Stimulated activated naive CD8-positive, alpha-beta T cell treated with anti-CD3 and anti-CD28 coated beads, Interleukin-15, Interleukin-2, amounts not matched to agents 100 ng/mL and 50 ng/mL, for 24 hours (primary cell): ENCODE data around the gene PRSS53.
"Not testable (repeated sequence)": the region's sequence is repeated elsewhere in the genome, so short reads cannot be mapped to it uniquely, and the experiment has no call there.

ENCODE experiments used
- H3K27ac Mint-ChIP-seq: one replicate; pipeline ENCODE4 v1.8.0; 2021; ENCODE audit warnings: mild to moderate bottlenecking, mixed read lengths
- H3K27me3 Mint-ChIP-seq: one replicate; pipeline ENCODE4 v1.8.0; 2021; ENCODE audit warnings: mixed read lengths
- H3K36me3 Mint-ChIP-seq: one replicate; pipeline ENCODE4 v1.8.0; 2021; ENCODE audit warnings: low read depth, mixed read lengths
- H3K4me1 Mint-ChIP-seq: one replicate; pipeline ENCODE4 v1.8.0; 2021; ENCODE audit warnings: low read depth, mixed read lengths
- H3K4me3 Mint-ChIP-seq: one replicate; pipeline ENCODE4 v1.8.0; 2021; ENCODE audit warnings: mild to moderate bottlenecking, mixed read lengths
- H3K9me3 Mint-ChIP-seq: one replicate; pipeline ENCODE4 v1.8.0; 2021; ENCODE audit warnings: mixed read lengths

The PRSS53 gene

DNA sequence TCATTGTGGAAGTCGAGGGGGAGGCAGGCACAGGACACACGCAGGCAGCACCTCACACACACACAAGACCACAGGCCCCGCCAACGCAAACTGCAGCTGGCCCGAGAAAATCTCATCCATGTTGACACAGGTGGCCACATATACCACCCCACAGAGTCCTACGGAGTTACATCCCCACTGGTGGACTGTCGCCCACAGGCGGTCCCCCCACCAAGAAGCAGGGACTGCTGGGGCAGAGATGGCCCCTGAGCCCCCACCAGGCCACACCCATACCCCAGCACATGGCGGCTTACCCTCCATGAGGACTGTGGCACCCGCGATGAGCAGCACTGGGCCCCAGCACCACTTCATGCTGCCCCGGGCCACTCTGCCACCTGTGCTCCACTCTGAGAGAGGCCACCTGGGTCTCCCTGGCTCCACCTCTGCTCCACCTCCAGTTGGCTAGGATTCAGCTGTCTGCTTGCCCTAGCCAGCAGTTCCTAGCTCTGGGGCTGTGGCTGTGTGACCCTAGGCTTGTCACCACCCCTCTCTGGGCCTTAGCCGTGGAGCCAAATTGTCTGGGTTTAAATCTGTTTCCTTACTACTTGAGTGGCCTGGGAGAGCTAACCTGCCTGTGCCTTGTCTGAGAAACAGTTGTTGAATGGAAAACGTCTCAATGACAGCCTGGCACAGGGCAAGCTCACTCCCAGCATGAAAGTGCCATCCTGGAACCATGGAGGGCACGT, at the start of gene PRSS53:
Gene PRSS53 (minus strand): TSS at position 485 of the 725 bp plus-strand sequence. CDS start 134 bp downstream, at position 351.
- no peaks in the 10 kb centered on the region for H3K9me3 Mint-ChIP-seq
- H3K27ac Mint-ChIP-seq, result no peak within 1 kb of the TSS
- H3K4me1 Mint-ChIP-seq, result peaks cover 5% of the 10 kb centered on the region
- H3K36me3 Mint-ChIP-seq, result peaks cover 15% of the 10 kb centered on the region
- H3K27me3 Mint-ChIP-seq, result no peaks in the 10 kb centered on the region
- no peak within 1 kb of the TSS for H3K4me3 Mint-ChIP-seq

DNA sequence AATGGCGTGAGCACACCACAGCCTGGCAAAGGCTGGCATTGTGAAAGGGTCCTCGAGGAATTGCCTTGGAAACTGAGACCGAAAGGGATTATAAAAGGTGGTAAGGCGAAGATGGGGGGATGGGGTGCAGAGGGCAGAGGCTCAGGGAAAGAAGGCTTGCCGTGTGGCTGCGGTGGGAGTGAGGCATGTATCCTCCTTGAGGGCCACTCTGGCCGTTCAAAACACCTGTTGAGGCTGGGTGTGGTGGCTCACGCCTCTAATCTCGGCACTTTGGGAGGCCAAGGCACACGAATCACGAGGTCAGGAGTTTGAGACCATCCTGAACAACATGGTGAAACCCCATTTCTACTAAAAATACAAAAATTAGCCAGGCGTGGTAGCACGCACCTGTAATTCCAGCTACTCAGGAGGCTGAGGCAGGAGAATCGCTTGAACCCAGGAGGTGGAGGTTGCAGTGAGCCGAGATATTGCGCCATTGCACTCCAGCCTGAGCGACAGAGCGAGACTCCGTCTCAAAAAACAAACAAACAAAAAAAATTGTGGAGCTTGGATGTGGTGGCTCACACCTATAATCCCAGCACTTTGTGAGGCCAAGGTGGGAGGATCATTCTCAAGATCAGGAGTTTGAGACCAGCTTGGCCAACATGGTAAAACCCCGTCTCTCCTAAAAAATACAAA, 48.2 kb upstream of the PRSS53 start:
- H3K27ac Mint-ChIP-seq, H3K4me3 Mint-ChIP-seq, H3K9me3 Mint-ChIP-seq: not testable (repeated sequence)

DNA sequence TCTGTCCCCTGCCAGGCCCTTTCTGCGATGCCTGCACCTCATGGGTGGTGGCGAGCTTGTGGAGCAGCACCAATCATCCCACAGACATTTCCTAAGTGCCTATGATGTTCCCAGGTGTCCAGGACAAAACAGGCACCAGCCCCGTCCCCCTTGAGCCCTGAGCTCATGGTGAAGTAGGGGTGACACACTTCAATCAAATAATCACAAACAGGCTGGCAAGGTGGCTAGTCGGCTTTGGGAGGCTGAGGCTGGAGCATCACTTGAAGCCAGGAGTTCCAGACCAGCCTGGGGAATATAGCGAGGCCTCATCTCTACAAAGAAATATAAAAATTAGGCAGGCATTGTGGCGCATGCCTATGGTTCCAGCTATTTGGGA, 47.5 kb upstream of the PRSS53 start:
- Mint-ChIP-seq H3K4me3 (no peak overlapping the region), H3K27ac (no peak overlapping the region)

More for the DNA sequence above, 48.2 kb upstream of the PRSS53 start:
- not testable (repeated sequence) for H3K36me3 Mint-ChIP-seq, H3K4me1 Mint-ChIP-seq, H3K27me3 Mint-ChIP-seq

DNA sequence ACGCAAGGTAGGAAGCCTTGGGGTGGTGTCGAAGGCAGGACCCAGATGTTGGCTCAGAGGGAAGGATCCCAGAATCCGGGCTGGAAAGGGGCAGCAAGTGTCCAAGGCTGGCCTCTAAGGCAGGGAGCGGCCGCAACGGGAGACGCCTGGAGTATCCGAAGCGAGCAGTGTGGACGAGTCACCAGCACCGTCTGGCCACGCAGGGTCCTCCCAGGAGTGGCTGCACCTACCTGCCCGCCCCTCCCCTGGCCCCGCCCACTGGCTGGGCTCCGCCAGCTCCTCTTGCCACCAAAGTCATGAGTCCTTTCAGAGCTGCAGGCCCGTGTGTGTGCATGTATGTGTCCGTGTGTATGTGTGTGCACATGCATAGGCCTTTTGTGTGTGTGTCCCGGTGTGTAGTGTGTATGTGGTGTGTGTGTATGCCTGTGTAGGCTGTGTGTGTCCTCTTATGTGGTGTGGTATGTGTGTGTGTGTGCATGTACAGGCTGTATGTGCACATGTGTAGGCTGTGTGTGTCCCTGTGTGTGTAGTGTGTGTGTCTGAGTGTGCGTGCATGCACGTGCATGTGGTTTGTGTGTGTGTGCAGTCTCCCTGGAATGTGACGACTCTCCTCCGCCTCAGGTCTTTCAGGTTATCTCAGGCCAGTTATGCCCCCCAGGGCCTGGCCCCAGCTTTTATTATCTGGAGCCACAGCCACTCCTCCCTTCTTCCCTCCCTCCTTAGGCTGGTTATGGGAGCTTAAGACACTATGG, 47.0 kb upstream of the PRSS53 start, which contains the start of gene PRSS8:
Gene PRSS8 (minus strand): TSS at position 193 of the 752 bp plus-strand sequence. CDS start 229 bp downstream, outside the sequence.
- H3K4me1 Mint-ChIP-seq, result peaks cover 2% of the 10 kb centered on the region
- H3K27me3 Mint-ChIP-seq, result no peaks in the 10 kb centered on the region
- peaks cover 9% of the 10 kb centered on the region for H3K36me3 Mint-ChIP-seq
- H3K4me3 Mint-ChIP-seq, result no peak within 1 kb of the TSS
- no peak within 1 kb of the TSS for H3K27ac Mint-ChIP-seq
- no peaks in the 10 kb centered on the region for H3K9me3 Mint-ChIP-seq

More for the DNA sequence above, 47.5 kb upstream of the PRSS53 start:
- H3K27me3 Mint-ChIP-seq, result no peaks in the 10 kb centered on the region
- H3K4me1 Mint-ChIP-seq, result peaks cover 4% of the 10 kb centered on the region
- peaks cover 9% of the 10 kb centered on the region for H3K36me3 Mint-ChIP-seq
- H3K9me3 Mint-ChIP-seq, result no peaks in the 10 kb centered on the region

DNA sequence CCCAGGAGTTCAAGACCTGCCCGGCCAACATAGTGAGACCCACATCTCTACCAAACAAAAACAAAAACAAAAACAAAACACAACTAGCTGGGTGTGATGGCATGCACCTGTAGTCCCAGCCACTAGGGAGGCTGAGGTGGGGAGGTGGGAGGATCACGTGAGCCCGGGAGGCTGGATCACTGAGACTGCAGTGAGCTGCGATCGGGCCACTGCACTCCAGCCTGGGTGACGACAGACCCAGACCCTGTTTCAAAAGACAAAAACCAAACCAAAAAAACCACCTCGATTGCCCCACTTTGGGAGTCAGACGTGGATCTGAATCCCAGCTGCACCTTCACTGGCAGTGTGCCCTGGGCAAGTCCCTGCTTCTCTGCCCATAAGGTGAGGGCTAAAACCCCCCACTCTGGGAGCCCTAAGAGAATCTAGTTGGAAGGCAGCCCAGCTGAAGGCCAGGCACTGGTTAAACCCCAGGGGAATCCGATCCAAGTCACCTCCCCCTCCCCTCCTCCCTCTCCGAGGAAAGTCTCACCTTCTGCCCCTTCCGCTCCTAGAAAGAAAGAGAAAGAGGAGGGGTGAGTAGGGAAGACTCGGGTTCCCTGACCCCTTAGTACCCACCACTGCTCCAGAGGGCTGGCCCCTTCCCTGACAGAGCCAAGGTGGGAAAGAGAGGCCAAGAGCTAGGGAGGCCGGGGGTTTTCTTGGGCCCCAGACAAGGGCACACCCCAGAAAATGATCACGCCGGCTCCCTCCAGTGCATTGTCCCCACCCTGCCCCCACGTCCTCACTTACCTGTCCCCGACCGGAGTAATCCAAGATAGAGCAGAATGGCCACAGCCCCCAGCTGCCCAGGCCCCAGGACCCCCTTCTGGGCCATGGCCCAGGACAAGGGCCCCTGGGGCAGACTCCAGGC, 46.1 kb upstream of the PRSS53 start:
- no peaks in the 10 kb centered on the region for H3K9me3 Mint-ChIP-seq

DNA sequence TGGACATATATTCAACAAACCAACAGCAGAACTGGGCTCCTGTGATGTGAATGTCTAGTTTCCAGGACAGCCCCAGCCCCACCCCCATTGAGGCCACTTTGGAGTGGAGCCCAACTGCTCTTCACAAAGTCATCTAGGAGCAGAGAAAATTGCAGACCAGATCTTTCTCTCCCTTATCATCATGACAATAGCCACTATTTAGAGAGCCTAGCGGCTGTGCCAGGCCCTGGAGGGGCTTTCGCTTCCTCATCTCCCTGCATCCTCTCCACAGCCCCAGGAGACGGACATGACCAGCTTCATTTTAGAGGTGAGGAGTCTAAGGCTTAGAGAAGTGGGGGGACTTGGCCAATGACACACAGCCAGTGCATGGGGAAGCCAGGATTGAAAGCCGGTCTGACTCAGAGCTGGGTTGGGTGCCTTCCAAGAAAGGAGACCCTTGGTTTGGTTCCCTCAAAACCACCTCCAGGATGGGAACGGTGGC, 45.4 kb upstream of the PRSS53 start:
- Mint-ChIP-seq H3K4me3 (no peak overlapping the region), H3K27me3 (no peaks in the 10 kb centered on the region), H3K9me3 (no peaks in the 10 kb centered on the region), H3K4me1 (no peaks in the 10 kb centered on the region), H3K27ac (no peak overlapping the region), H3K36me3 (peaks cover 14% of the 10 kb centered on the region)

More for the DNA sequence above, 46.1 kb upstream of the PRSS53 start:
- Mint-ChIP-seq H3K36me3 (peaks cover 13% of the 10 kb centered on the region), H3K4me1 (no peaks in the 10 kb centered on the region), H3K27ac (no peak overlapping the region), H3K4me3 (no peak overlapping the region), H3K27me3 (no peaks in the 10 kb centered on the region)

DNA sequence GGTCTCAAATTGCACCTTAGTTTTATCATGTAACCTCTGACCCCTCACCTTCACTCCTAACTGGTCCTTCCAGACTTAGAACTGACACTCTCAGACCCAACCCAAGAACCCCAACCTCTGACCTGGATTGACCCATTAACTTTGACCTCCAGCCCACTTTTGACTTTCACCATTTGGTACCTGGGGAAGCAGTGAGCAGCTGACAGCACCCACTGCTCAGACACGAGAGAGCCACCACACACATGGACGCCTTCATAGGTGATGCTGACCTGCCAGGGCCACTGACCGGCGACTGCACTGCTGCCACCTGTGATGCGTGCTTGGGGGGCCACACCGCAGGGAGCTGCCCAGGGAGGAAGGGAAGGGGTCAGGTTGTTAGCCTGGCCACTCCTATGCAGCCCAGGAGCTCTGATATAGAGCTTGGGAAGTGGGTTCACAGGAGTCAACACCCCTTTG, 44.3 kb upstream of the PRSS53 start:
- no peak overlapping the region for H3K27ac Mint-ChIP-seq
- no peaks in the 10 kb centered on the region for H3K4me1 Mint-ChIP-seq
- peaks cover 18% of the 10 kb centered on the region for H3K36me3 Mint-ChIP-seq
- no peak overlapping the region for H3K4me3 Mint-ChIP-seq
- H3K27me3 Mint-ChIP-seq, result no peaks in the 10 kb centered on the region
- H3K9me3 Mint-ChIP-seq, result no peaks in the 10 kb centered on the region

DNA sequence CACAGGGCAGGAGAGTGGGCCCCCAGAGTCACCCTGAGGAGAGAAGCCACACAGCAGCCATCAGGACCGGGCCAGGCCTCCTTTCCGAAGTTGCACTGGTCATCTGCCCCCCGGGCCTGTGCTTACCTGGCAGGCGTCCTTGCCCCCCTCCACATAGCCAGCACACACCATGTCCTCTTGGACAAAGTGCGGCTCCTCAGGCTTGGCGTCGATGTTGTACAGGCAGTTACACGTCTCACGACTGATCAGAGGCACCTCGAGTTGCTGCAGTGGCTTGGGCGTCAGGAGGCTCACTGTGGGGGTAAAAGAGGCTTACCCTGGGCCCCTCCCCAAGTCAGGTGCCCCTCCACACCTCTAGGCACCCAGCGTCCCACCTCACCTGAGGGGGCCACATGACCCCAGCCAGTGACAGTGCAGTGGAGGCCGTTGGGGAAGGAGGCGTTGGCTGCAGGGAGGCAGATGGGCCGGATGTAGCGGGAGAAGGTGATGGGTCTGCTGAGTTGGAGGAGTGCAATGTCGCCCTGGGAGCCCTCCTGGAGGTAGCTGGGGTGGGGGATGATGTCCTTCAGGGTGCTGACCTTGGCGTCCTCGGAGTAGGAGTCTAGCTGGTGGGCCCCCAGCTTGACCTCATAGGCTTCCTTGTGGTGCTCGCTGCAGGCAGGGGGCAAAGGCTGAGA, 43.7 kb upstream of the PRSS53 start:
- Mint-ChIP-seq H3K36me3 (peaks cover 23% of the 10 kb centered on the region), H3K4me3 (no peak overlapping the region)

DNA sequence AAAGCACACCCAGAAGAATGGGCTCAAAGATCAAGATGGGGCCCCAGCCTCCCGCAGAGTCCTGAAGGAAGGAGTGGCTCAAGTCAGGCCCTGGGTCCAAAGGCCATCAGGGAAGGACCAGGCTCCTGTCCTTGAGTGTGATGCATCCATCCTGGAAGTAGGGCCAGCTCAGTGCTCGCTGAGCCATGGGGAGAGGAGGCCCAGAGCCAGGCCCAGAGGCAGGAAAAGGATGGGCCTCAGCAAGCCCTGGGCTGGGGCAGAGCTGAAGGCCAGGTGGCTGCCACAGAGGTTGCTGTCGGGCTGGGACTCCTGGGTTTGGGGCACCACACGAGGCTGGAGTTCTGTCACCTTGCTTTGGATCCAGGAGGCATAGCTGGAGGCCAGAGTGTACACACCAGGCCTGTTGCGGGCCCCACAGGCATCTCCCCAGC, 43.1 kb upstream of the PRSS53 start:
- no peaks in the 10 kb centered on the region for H3K4me1 Mint-ChIP-seq
- no peak overlapping the region for H3K27ac Mint-ChIP-seq
- no peaks in the 10 kb centered on the region for H3K27me3 Mint-ChIP-seq
- H3K36me3 Mint-ChIP-seq, result peaks cover 23% of the 10 kb centered on the region
- H3K4me3 Mint-ChIP-seq, result no peak overlapping the region
- no peaks in the 10 kb centered on the region for H3K9me3 Mint-ChIP-seq

More for the DNA sequence above, 43.7 kb upstream of the PRSS53 start:
- Mint-ChIP-seq H3K27me3 (no peaks in the 10 kb centered on the region), H3K4me1 (no peaks in the 10 kb centered on the region), H3K27ac (no peak overlapping the region), H3K9me3 (no peaks in the 10 kb centered on the region)

DNA sequence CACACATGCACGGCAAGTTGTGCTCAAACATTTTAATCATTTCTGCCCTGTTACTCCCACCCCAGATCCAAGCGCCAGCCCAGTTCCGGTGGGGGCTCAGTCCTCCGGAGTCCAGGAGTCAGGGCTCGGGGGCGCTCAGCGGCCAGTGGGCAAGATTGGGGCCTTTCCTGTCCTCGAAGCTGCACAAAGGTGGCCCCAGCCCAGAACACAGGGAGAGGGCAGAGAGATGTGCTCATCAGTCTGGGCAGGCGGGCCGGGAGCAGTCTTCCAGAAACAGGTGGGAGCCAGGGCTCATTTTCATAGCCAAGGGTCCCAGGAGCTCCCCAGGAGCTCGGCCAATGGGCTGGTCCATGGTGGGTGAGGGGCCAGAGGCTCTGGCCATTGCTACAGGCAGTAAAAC, 42.7 kb upstream of the PRSS53 start:
- H3K27ac Mint-ChIP-seq, result no peak overlapping the region
- H3K4me3 Mint-ChIP-seq, result no peak overlapping the region
- H3K36me3 Mint-ChIP-seq, result peaks cover 24% of the 10 kb centered on the region
- H3K9me3 Mint-ChIP-seq, result no peaks in the 10 kb centered on the region
- no peaks in the 10 kb centered on the region for H3K27me3 Mint-ChIP-seq
- H3K4me1 Mint-ChIP-seq, result no peaks in the 10 kb centered on the region

DNA sequence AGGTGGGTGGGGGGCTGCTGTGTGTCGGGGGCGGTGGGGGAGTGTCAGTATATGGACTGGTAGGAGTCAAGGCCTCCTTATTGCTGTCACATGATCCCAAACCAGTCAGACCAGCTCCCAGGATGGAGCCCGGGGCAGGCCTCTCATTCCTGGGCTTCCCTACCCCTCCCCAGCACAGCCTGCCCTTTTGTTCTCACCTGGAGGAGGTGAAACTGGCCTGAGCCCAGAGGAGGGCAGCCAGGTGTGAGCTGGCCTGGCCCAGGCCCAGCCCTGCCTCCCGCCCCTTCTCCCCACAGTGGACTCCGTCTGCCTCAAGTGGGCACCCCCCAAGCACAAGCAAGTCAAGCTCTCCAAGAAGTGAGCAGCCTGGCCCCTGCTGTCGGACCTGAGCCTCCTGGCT, 42.2 kb upstream of the PRSS53 start:
- Mint-ChIP-seq H3K36me3 (peaks cover 27% of the 10 kb centered on the region), H3K9me3 (no peaks in the 10 kb centered on the region), H3K4me3 (no peak overlapping the region), H3K27ac (no peak overlapping the region), H3K4me1 (no peaks in the 10 kb centered on the region), H3K27me3 (no peaks in the 10 kb centered on the region)

DNA sequence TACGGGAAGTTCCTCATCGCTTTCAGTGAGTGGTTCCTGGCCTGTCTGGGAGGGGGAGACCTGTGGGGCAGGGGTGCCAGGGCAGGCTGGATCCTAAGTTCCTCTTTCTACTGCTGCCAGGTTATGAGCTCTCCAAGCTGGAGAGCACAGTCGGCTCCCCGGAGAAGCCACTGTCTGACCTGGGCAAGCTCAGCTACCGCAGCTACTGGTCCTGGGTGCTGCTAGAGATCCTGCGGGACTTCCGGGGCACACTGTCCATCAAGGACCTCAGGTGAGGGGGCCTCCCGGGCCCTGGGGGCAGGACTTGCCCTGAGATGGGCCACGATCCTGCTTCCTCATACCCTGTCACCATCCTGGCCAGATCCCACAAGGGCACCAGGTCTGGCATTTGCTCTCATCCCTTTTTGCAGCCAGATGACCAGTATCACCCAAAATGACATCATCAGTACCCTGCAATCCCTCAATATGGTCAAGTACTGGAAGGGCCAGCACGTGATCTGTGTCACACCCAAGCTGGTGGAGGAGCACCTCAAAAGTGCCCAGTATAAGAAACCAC, 41.7 kb upstream of the PRSS53 start:
- no peaks in the 10 kb centered on the region for H3K27me3 Mint-ChIP-seq
- H3K27ac Mint-ChIP-seq, result no peak overlapping the region
- no peak overlapping the region for H3K4me3 Mint-ChIP-seq
- no peaks in the 10 kb centered on the region for H3K9me3 Mint-ChIP-seq
- no peaks in the 10 kb centered on the region for H3K4me1 Mint-ChIP-seq
- H3K36me3 Mint-ChIP-seq, result peaks cover 27% of the 10 kb centered on the region

DNA sequence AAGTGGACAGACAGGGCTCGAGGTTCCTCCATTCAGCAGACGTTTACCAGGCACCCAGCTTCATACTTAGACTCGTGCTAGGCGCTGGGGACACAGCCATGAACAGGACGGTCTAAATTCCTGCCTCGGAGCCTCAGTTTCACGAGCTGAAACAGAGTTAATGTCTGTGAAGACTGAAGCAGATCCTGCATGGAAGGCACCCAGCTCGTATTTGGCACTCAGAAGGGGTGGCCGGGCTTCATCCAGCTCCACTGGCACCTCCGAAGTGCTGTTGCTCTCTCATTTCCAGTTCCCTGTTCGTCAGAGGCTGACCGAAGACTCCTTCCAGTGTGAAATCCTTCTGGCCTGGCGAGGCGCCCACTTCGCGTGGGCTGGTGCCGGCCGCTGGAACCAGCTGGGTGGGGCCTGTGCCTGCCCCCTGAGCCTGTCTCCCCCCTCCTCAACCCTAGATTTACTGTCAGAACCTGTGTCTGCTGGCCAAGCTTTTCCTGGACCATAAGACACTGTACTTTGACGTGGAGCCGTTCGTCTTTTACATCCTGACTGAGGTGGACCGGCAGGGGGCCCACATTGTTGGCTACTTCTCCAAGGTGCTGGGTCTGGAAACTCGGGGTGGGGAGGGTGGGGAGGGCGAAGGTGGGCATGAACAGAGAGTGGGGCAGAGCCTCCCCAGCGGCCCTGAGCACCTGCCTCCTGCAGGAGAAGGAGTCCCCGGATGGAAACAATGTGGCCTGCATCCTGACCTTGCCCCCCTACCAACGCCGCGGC, 41.0 kb upstream of the PRSS53 start:
- Mint-ChIP-seq H3K4me3 (no peak overlapping the region), H3K27me3 (no peaks in the 10 kb centered on the region), H3K4me1 (no peaks in the 10 kb centered on the region), H3K9me3 (no peaks in the 10 kb centered on the region), H3K36me3 (peaks cover 27% of the 10 kb centered on the region), H3K27ac (no peak overlapping the region)
